CD14-positive monocyte (primary cell): ENCODE measurements around the gene TFEB. TPM values are rescaled to one million over a fixed set of nuclear protein-coding genes. Genes with fewer than 3 reads are reported as not detected.

Experiments used
- DNase-seq, 3 donors: peaks; one replicate each; pipeline ENCODE4 v3.0.0-alpha.2; 2011 to 2022
- H2AFZ ChIP-seq: 2 replicates; pipeline ENCODE4 v1.6.0; 2012; ENCODE audit warnings: mild to moderate bottlenecking, low read depth, low read length, inconsistent platforms; ENCODE audit not compliant: insufficient read depth, poor library complexity, severe bottlenecking
- H3K27ac ChIP-seq, 2 donors: 1 replicate in 1 of 2; 2 replicates in 1 of 2; pipeline ENCODE4 v1.5.1; 2012 to 2013; ENCODE audit warnings: low read length in 2 of 2, control low read depth in 1 of 2, inconsistent platforms in 1 of 2, low read depth in 1 of 2, mild to moderate bottlenecking in 1 of 2
- H3K27me3 ChIP-seq, 2 donors: one replicate each; pipeline versions ENCODE4 v1.6.0 to v1.6.1; 2011 to 2013; ENCODE audit warnings: low read length in 2 of 2; ENCODE audit not compliant: control insufficient read depth in 2 of 2, insufficient read depth in 2 of 2
- H3K36me3 ChIP-seq, 2 donors: replicated peaks in 1 of 2; 1 replicate in 1 of 2; 2 replicates in 1 of 2; pipeline versions ENCODE4 v1.5.1 to v1.6.1; 2012 to 2013; ENCODE audit warnings: low read length in 2 of 2, control low read depth in 1 of 2, inconsistent platforms in 1 of 2, mild to moderate bottlenecking in 1 of 2; ENCODE audit not compliant: insufficient read depth in 2 of 2, control insufficient read depth in 1 of 2
- H3K4me1 ChIP-seq, 2 donors: 1 replicate in 1 of 2; 2 replicates in 1 of 2; pipeline versions ENCODE4 v1.5.1 to v1.6.1; 2012 to 2013; ENCODE audit warnings: low read length in 2 of 2, control low read depth in 1 of 2, inconsistent platforms in 1 of 2, mild to moderate bottlenecking in 1 of 2, moderate library complexity in 1 of 2; ENCODE audit not compliant: insufficient read depth in 2 of 2, control insufficient read depth in 1 of 2
- H3K4me2 ChIP-seq: replicated peaks from 2 replicates; pipeline ENCODE3; 2012; ENCODE audit warnings: low read length, moderate library complexity, mild to moderate bottlenecking; ENCODE audit not compliant: poor library complexity, severe bottlenecking; ENCODE audit errors: extremely low read depth
- H3K4me3 ChIP-seq, 3 experiments: fragments of 200-600 bp in 1 of 3; sonication (generic) in 1 of 3; replicated peaks in 1 of 3; 1 replicate in 2 of 3; 2 replicates in 1 of 3; pipeline ENCODE4 v1.5.1; 2011 to 2013; ENCODE audit warnings: low read length in 3 of 3, mild to moderate bottlenecking in 3 of 3, control low read depth in 2 of 3, low read depth in 2 of 3, inconsistent platforms in 1 of 3, moderate library complexity in 1 of 3
- H3K79me2 ChIP-seq: 2 replicates; pipeline ENCODE4 v1.6.0; 2012; ENCODE audit warnings: mild to moderate bottlenecking, control low read depth, inconsistent platforms, low read length, moderate library complexity; ENCODE audit not compliant: insufficient read depth
- H3K9ac ChIP-seq: 2 replicates; pipeline ENCODE4 v1.6.0; 2017; ENCODE audit warnings: low read length, mild to moderate bottlenecking; ENCODE audit not compliant: insufficient read depth, poor library complexity, severe bottlenecking
- H3K9me3 ChIP-seq, 2 donors: replicated peaks in 1 of 2; 1 replicate in 1 of 2; 2 replicates in 1 of 2; pipeline versions ENCODE4 v1.5.1 to v1.6.1; 2012 to 2013; ENCODE audit warnings: low read length in 2 of 2, control low read depth in 1 of 2; ENCODE audit not compliant: control insufficient read depth in 1 of 2, insufficient read depth in 1 of 2
- H4K20me1 ChIP-seq: 2 replicates; pipeline ENCODE4 v1.6.0; 2012; ENCODE audit warnings: mild to moderate bottlenecking, low read length, control low read depth, moderate library complexity; ENCODE audit not compliant: insufficient read depth
- H3K27ac Mint-ChIP-seq, 7 donors: one replicate each; pipeline ENCODE4 v1.8.0; 2020; ENCODE audit warnings: mild to moderate bottlenecking in 7 of 7, mixed read lengths in 7 of 7, moderate library complexity in 6 of 7, inconsistent platforms in 2 of 7
- H3K27me3 Mint-ChIP-seq, 3 donors: one replicate each; pipeline ENCODE4 v1.8.0; 2021 to 2022; ENCODE audit warnings: low read depth in 3 of 3, mild to moderate bottlenecking in 3 of 3, mixed read lengths in 3 of 3, moderate library complexity in 3 of 3, inconsistent platforms in 1 of 3
- H3K36me3 Mint-ChIP-seq, 2 donors: one replicate each; pipeline ENCODE4 v1.8.0; 2020; ENCODE audit warnings: mixed read lengths in 2 of 2, inconsistent platforms in 1 of 2, mild to moderate bottlenecking in 1 of 2
- H3K4me1 Mint-ChIP-seq: one replicate; pipeline ENCODE4 v1.8.0; 2020; ENCODE audit warnings: mild to moderate bottlenecking, mixed read lengths
- H3K4me3 Mint-ChIP-seq, 2 donors: one replicate each; pipeline ENCODE4 v1.8.0; 2020; ENCODE audit warnings: mild to moderate bottlenecking in 2 of 2, mixed read lengths in 2 of 2, moderate library complexity in 1 of 2
- H3K9me3 Mint-ChIP-seq, 7 donors: one replicate each; pipeline ENCODE4 v1.8.0; 2020 to 2022; ENCODE audit warnings: mixed read lengths in 7 of 7, mild to moderate bottlenecking in 6 of 7, moderate library complexity in 6 of 7, inconsistent platforms in 2 of 7
- WGBS: methylation state at CpG from one replicate; pipeline ENCODE4 v1.1.5; 2013; ENCODE audit warnings: missing lambda C conversion rate; ENCODE audit not compliant: insufficient coverage; 5-methylcytosine and 5-hydroxymethylcytosine counted together
- intact Hi-C, 2 donors: fragments of 100-400 bp; cut with micrococcal nuclease; formaldehyde crosslinking; loops; one replicate each; pipeline versions ENCODE4 v1.15.0 to v1.15.1; 2023
- polyA plus RNA-seq, 3 donors: library from polyadenylated mRNA; depleted of rRNA in 1 of 3; unstranded in 2 of 3; stranded (reverse) in 1 of 3; fragments of 300-500 nt in 2 of 3; fragments of >200 nt in 1 of 3; fragmentation: Illumina TruSeq in 2 of 3; gene quantifications; 1 replicate in 2 of 3; 2 replicates in 1 of 3; pipeline ENCODE4 v1.2.3, GENCODE V29; 2012 to 2021
- TF ChIP-seq, protein P1 (sequence below): fragments of 200-600 bp; IDR thresholded peaks from one replicate; pipeline ENCODE4 v1.8.0; 2022; ENCODE audit warnings: antibody characterized with exemption, mild to moderate bottlenecking

The TFEB gene
- polyA plus RNA-seq, 3 donors, result 42.6 to 60.0 (median 55.0) TPM

DNA sequence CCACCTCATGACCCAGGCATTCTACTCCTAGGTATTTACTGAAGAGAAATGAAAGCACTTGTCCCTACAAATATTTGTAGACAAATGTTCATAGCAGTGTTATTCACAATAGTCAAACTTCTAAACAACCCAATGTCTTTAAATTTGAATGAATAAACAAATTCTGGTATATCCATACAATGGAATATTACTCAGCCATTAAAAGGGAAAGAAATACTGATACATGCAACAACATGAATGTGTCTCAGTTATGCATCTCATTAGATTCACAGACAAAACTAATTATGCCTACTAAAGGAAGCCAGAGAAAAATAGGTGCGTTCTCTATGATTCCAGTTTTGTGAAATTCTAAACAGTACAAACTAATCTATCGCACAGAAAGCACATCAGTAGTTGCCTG is 66.4 kb downstream of the TFEB start:
- H3K9ac ChIP-seq, result no peak overlapping the region
- TF ChIP-seq, protein P1, sequence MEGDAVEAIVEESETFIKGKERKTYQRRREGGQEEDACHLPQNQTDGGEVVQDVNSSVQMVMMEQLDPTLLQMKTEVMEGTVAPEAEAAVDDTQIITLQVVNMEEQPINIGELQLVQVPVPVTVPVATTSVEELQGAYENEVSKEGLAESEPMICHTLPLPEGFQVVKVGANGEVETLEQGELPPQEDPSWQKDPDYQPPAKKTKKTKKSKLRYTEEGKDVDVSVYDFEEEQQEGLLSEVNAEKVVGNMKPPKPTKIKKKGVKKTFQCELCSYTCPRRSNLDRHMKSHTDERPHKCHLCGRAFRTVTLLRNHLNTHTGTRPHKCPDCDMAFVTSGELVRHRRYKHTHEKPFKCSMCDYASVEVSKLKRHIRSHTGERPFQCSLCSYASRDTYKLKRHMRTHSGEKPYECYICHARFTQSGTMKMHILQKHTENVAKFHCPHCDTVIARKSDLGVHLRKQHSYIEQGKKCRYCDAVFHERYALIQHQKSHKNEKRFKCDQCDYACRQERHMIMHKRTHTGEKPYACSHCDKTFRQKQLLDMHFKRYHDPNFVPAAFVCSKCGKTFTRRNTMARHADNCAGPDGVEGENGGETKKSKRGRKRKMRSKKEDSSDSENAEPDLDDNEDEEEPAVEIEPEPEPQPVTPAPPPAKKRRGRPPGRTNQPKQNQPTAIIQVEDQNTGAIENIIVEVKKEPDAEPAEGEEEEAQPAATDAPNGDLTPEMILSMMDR, result no peak
- Mint-ChIP-seq H3K36me3 (no peaks in the 10 kb centered on the region), H3K9me3 (peaks cover 0 to 5% (median 0%) of the 10 kb centered on the region in 7 donors), H3K4me3 (no peak overlapping the region), H3K27me3 (peaks cover 6 to 11% (median 8%) of the 10 kb centered on the region in 3 donors), H3K27ac (no peak overlapping the region), H3K4me1 (peaks cover 3% of the 10 kb centered on the region)
- H3K4me3 ChIP-seq, result no peak overlapping the region
- no peaks in the 10 kb centered on the region for H3K36me3 ChIP-seq
- no CpG with 5 or more reads among the region's 2 CpGs for WGBS
- DNase-seq, result no peak
- no peaks in the 10 kb centered on the region for H3K4me1 ChIP-seq
- peaks cover 0 to 2% of the 10 kb centered on the region in 2 donors for H3K27me3 ChIP-seq
- H3K4me2 ChIP-seq, result no peak overlapping the region
- H2AFZ ChIP-seq, result no peak overlapping the region
- intact Hi-C loops, result no loop called here
- H3K9me3 ChIP-seq, result no peaks in the 10 kb centered on the region
- H3K27ac ChIP-seq, result no peak overlapping the region
- no peaks in the 10 kb centered on the region for H3K79me2 ChIP-seq
- no peaks in the 10 kb centered on the region for H4K20me1 ChIP-seq

DNA sequence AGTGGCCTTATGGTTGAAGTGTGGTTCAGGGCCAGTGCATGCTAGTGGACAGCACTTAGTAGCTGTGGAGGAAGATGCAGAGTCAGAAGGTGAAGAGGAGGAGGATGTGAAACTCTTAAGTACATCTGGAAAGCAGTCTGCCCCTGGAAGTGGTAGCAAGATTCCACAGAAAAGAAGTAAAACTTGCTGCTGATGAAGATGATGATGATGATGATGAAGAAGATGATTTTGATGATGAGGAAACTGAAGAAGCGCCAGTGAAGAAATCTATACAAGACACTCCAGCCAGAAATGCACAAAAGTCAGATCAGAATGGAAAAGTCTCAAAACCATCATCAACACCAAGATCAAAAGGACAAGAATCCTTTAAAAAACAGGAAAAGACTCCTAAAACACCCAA is 68.2 kb downstream of the TFEB start:
- H3K4me2 ChIP-seq, result no peak overlapping the region
- no peak overlapping the region for H3K4me3 Mint-ChIP-seq
- peaks cover 11 to 16% (median 11%) of the 10 kb centered on the region in 3 donors for H3K27me3 Mint-ChIP-seq
- H3K27ac ChIP-seq, result no peak overlapping the region
- no CpG with 5 or more reads among the region's 1 CpG for WGBS
- intact Hi-C loops, result no loop called here
- no peak overlapping the region for H3K9ac ChIP-seq
- peaks cover 0 to 2% of the 10 kb centered on the region in 2 donors for H3K27me3 ChIP-seq
- no peaks in the 10 kb centered on the region for H3K36me3 ChIP-seq
- no peaks in the 10 kb centered on the region for H3K79me2 ChIP-seq
- TF ChIP-seq, protein P1, result no peak
- H2AFZ ChIP-seq, result no peak overlapping the region
- no peaks in the 10 kb centered on the region for H3K36me3 Mint-ChIP-seq
- no peaks in the 10 kb centered on the region for H3K9me3 ChIP-seq
- no peak for DNase-seq
- no peak overlapping the region for H3K27ac Mint-ChIP-seq
- H4K20me1 ChIP-seq, result no peaks in the 10 kb centered on the region
- H3K9me3 Mint-ChIP-seq, result peaks cover 0 to 5% (median 0%) of the 10 kb centered on the region in 7 donors
- H3K4me1 ChIP-seq, result no peaks in the 10 kb centered on the region
- H3K4me1 Mint-ChIP-seq, result peaks cover 3% of the 10 kb centered on the region
- no peak overlapping the region for H3K4me3 ChIP-seq
